H1 (cell line): Measurements from ENCODE around the gene TMEM138. TPM values are rescaled to one million over a fixed set of nuclear protein-coding genes. Genes with fewer than 3 reads are reported as not detected.
A peak's percentile ranks its signal among the peaks of the same experiment; 100 is the strongest.

ENCODE experiments used
- CTCF ChIA-PET: fragments of 300-600 bp; sonication (Branson Sonifier 250); formaldehyde crosslinking; loops from one replicate; lab custom pipeline; 2021; ENCODE audit not compliant: partially characterized antibody; lab: Charles Lee
- POLR2A ChIA-PET: fragments of 300-600 bp; sonication (Branson Sonifier 250); formaldehyde crosslinking; loops from one replicate; lab custom pipeline; 2021; ENCODE audit warnings: inconsistent platforms; ENCODE audit not compliant: partially characterized antibody; lab: Charles Lee
- DNase-seq, 2 experiments: peaks; one replicate each; pipeline versions ENCODE4 v3.0.0 to v3.0.0-alpha.2; 2010 to 2022; ENCODE audit warnings: low spot score in 2 of 2, low read depth in 1 of 2, mixed read lengths in 1 of 2
- FAIRE-seq: peaks from 2 replicates; lab custom pipeline; 2011; peaks lifted over from hg19 to GRCh38; lab: Jason Lieb, UNC
- H2AFZ ChIP-seq: 2 replicates; pipeline ENCODE4 v1.8.1; 2012; ENCODE audit warnings: low read length, inconsistent platforms
- H2AK5ac ChIP-seq: 2 replicates; pipeline ENCODE4 v1.6.1; 2013; ENCODE audit warnings: low read depth, low read length
- H2BK120ac ChIP-seq: replicated peaks from 2 replicates; pipeline ENCODE3; 2013; ENCODE audit warnings: low read depth, low read length, inconsistent platforms
- H2BK12ac ChIP-seq: 2 replicates; pipeline ENCODE4 v1.6.1; 2013; ENCODE audit warnings: low read depth, low read length
- H2BK15ac ChIP-seq: 2 replicates; pipeline ENCODE4 v1.6.1; 2013; ENCODE audit warnings: low read length
- H2BK20ac ChIP-seq: 2 replicates; pipeline ENCODE4 v1.6.1; 2013; ENCODE audit warnings: low read length
- H2BK5ac ChIP-seq: 2 replicates; pipeline ENCODE4 v1.6.1; 2013; ENCODE audit warnings: low read depth, low read length
- H3K14ac ChIP-seq: 2 replicates; pipeline ENCODE4 v1.6.1; 2013; ENCODE audit warnings: inconsistent platforms; ENCODE audit not compliant: insufficient read length
- H3K18ac ChIP-seq: 2 replicates; pipeline ENCODE4 v1.6.1; 2013; ENCODE audit warnings: low read length; ENCODE audit errors: extremely low read depth
- H3K23ac ChIP-seq: 2 replicates; pipeline ENCODE4 v1.6.1; 2013; ENCODE audit warnings: inconsistent platforms; ENCODE audit not compliant: insufficient read length
- H3K23me2 ChIP-seq: 2 replicates; pipeline ENCODE4 v1.6.1; 2013; ENCODE audit warnings: low read depth, low read length
- H3K27ac ChIP-seq: 2 replicates; pipeline ENCODE4 v1.6.1; 2011; ENCODE audit warnings: low read depth, low read length, inconsistent platforms
- H3K27me3 ChIP-seq, 4 experiments: replicated peaks in 1 of 4; 1 replicate in 1 of 4; 2 replicates in 3 of 4; pipeline versions ENCODE4 v1.6.1 to v1.8.1; 2011 to 2013; ENCODE audit warnings: low read length in 3 of 4, mild to moderate bottlenecking in 3 of 4, inconsistent platforms in 2 of 4, mixed read lengths in 2 of 4, moderate library complexity in 1 of 4; ENCODE audit not compliant: control insufficient read depth in 3 of 4, insufficient read depth in 3 of 4; ENCODE audit errors: extremely low read depth in 1 of 4
- H3K36me3 ChIP-seq, 4 experiments: 2 replicates each; pipeline versions ENCODE4 v1.6.1 to v1.8.1; 2011 to 2013; ENCODE audit warnings: mild to moderate bottlenecking in 4 of 4, low read length in 3 of 4, moderate library complexity in 2 of 4, control low read depth in 1 of 4, inconsistent platforms in 1 of 4; ENCODE audit not compliant: insufficient read depth in 4 of 4, control insufficient read depth in 2 of 4
- H3K4ac ChIP-seq: replicated peaks from 2 replicates; pipeline ENCODE3; 2013; ENCODE audit warnings: low read length, low read depth, mixed read lengths, inconsistent platforms; ENCODE audit not compliant: insufficient read length
- H3K4me1 ChIP-seq, 4 experiments: replicated peaks in 1 of 4; 1 replicate in 1 of 4; 2 replicates in 3 of 4; pipeline versions ENCODE4 v1.6.1 to v1.8.1; 2011 to 2013; ENCODE audit warnings: low read length in 3 of 4, inconsistent platforms in 2 of 4, mixed read lengths in 1 of 4; ENCODE audit not compliant: insufficient read depth in 4 of 4, control insufficient read depth in 3 of 4
- H3K4me2 ChIP-seq, 2 experiments: 2 replicates each; pipeline versions ENCODE4 v1.6.1 to v1.8.1; 2011 to 2013; ENCODE audit warnings: low read depth in 2 of 2, low read length in 2 of 2, control low read depth in 1 of 2, inconsistent platforms in 1 of 2, mild to moderate bottlenecking in 1 of 2; ENCODE audit not compliant: insufficient read depth in 1 of 2
- H3K4me3 ChIP-seq, 4 experiments: fragments of 200-600, 300-600 bp in 1 of 4; sonication (generic), shearing (Covaris generic), sonication (Bioruptor Twin) in 1 of 4; 2 replicates each; pipeline versions ENCODE4 v1.5.1 to v1.8.1; 2011 to 2016; ENCODE audit warnings: low read length in 4 of 4, low read depth in 3 of 4, control low read depth in 2 of 4, inconsistent platforms in 2 of 4, mild to moderate bottlenecking in 2 of 4, mixed read lengths in 1 of 4, moderate library complexity in 1 of 4; ENCODE audit not compliant: insufficient read depth in 2 of 4; ENCODE audit errors: extremely low read depth in 1 of 4
- H3K56ac ChIP-seq: replicated peaks from 2 replicates; pipeline ENCODE3; 2013; ENCODE audit warnings: low read depth, mild to moderate bottlenecking, mixed read lengths, low read length, inconsistent platforms; ENCODE audit not compliant: insufficient read length
- H3K79me1 ChIP-seq: 2 replicates; pipeline ENCODE4 v1.6.1; 2013; ENCODE audit warnings: low read depth, low read length, control low read depth
- H3K79me2 ChIP-seq, 2 experiments: 2 replicates each; pipeline versions ENCODE4 v1.6.1 to v1.8.1; 2012 to 2013; ENCODE audit warnings: low read length in 2 of 2, mild to moderate bottlenecking in 2 of 2, inconsistent platforms in 1 of 2; ENCODE audit not compliant: insufficient read depth in 2 of 2, control insufficient read depth in 1 of 2
- H3K9ac ChIP-seq, 4 experiments: replicated peaks in 1 of 4; 1 replicate in 1 of 4; 2 replicates in 3 of 4; pipeline versions ENCODE4 v1.6.1 to v1.8.1; 2011 to 2013; ENCODE audit warnings: low read depth in 3 of 4, low read length in 3 of 4, control low read depth in 2 of 4, mild to moderate bottlenecking in 2 of 4, moderate library complexity in 2 of 4, inconsistent platforms in 1 of 4; ENCODE audit errors: extremely low read depth in 1 of 4
- H3K9me3 ChIP-seq, 2 experiments: 2 replicates each; pipeline versions ENCODE4 v1.6.1 to v1.8.1; 2012 to 2013; ENCODE audit warnings: mild to moderate bottlenecking in 2 of 2, moderate library complexity in 2 of 2, control low read depth in 1 of 2, inconsistent platforms in 1 of 2, low read depth in 1 of 2, low read length in 1 of 2, mixed read lengths in 1 of 2; ENCODE audit not compliant: insufficient read depth in 2 of 2
- H4K20me1 ChIP-seq, 2 experiments: replicated peaks in 1 of 2; 2 replicates each; pipeline versions ENCODE3 to v1.8.1; 2011 to 2013; ENCODE audit warnings: inconsistent platforms in 2 of 2, low read length in 2 of 2, mild to moderate bottlenecking in 1 of 2; ENCODE audit not compliant: insufficient read depth in 2 of 2, control insufficient read depth in 1 of 2
- H4K5ac ChIP-seq: 2 replicates; pipeline ENCODE4 v1.6.1; 2013; ENCODE audit warnings: low read length, low read depth, mixed read lengths, inconsistent platforms; ENCODE audit not compliant: insufficient read length
- H4K8ac ChIP-seq: 2 replicates; pipeline ENCODE4 v1.8.0; 2013; ENCODE audit warnings: mild to moderate bottlenecking, moderate library complexity, low read length, inconsistent platforms; ENCODE audit not compliant: insufficient read depth; ENCODE audit errors: extremely low read depth
- H4K91ac ChIP-seq: replicated peaks from 2 replicates; pipeline ENCODE3; 2013; ENCODE audit warnings: low read length, mixed read lengths, inconsistent platforms; ENCODE audit not compliant: insufficient read length
- CTBP2 ChIP-seq: IDR thresholded peaks from 2 replicates; pipeline ENCODE4 v1.7.0; 2011; ENCODE audit warnings: borderline replicate concordance, mild to moderate bottlenecking, moderate library complexity, mixed read lengths, low read length; ENCODE audit not compliant: insufficient read depth, insufficient read length
- FOSL1 ChIP-seq: IDR thresholded peaks from 2 replicates; pipeline ENCODE4 v1.6.1; 2011; ENCODE audit warnings: mild to moderate bottlenecking, low read depth, low read length, moderate library complexity; ENCODE audit not compliant: insufficient read depth
- HDAC6 ChIP-seq: IDR thresholded peaks from one replicate; pipeline ENCODE4 v1.7.1; 2012; ENCODE audit warnings: low read depth, mild to moderate bottlenecking, inconsistent platforms, low read length, moderate library complexity
- MAX ChIP-seq: IDR thresholded peaks from 2 replicates; pipeline ENCODE4 v1.6.1; 2012; ENCODE audit warnings: inconsistent platforms
- POLR2A ChIP-seq, 2 experiments: IDR thresholded peaks; 1 replicate in 1 of 2; 2 replicates in 1 of 2; pipeline ENCODE4 v1.6.1; 2011; ENCODE audit warnings: low read depth in 2 of 2, low read length in 2 of 2, mild to moderate bottlenecking in 2 of 2; ENCODE audit errors: control extremely low read depth in 1 of 2
- POLR2AphosphoS5 ChIP-seq: IDR thresholded peaks from 2 replicates; pipeline ENCODE4 v1.6.1; 2011; ENCODE audit warnings: low read depth, low read length
- SIX5 ChIP-seq: IDR thresholded peaks from 2 replicates; pipeline ENCODE4 v1.6.1; 2011; ENCODE audit warnings: mild to moderate bottlenecking, low read depth, low read length
- SRF ChIP-seq: IDR thresholded peaks from 2 replicates; pipeline ENCODE4 v1.6.1; 2011; ENCODE audit warnings: mild to moderate bottlenecking, low read depth, low read length, moderate library complexity
- TEAD4 ChIP-seq: IDR thresholded peaks from 2 replicates; pipeline ENCODE4 v1.6.1; 2012; ENCODE audit warnings: low read depth, low read length, inconsistent platforms, mixed read lengths
- WGBS, 2 experiments: shearing (Covaris generic) in 1 of 2; methylation state at CpG; one replicate each; pipeline versions ENCODE4 v1.1.6 to v1.1.7; 2013 to 2015; ENCODE audit warnings: low lambda C conversion rate in 2 of 2, mixed read lengths in 2 of 2, inconsistent platforms in 1 of 2, low coverage in 1 of 2, missing lambda C conversion rate in 1 of 2; ENCODE audit not compliant: insufficient replicate concordance in 2 of 2, insufficient coverage in 1 of 2, insufficient read length in 1 of 2; ENCODE audit errors: extremely low coverage in 1 of 2, missing lambda C conversion rate in 1 of 2; 5-methylcytosine and 5-hydroxymethylcytosine counted together
- polyA plus RNA-seq, 7 experiments: library from polyadenylated mRNA; depleted of rRNA in 3 of 7; stranded (reverse) in 5 of 7; unstranded in 2 of 7; fragments of >200 nt in 5 of 7; fragments of 200-250 nt in 2 of 7; gene quantifications; 1 replicate in 5 of 7; 2 replicates in 1 of 7; 4 replicates in 1 of 7; pipeline versions ENCODE4 v1.2.1 to v1.2.3, GENCODE V29; 2011 to 2013; ENCODE audit warnings: missing spikeins in 2 of 7, mixed read lengths in 2 of 7
- total RNA-seq: library from RNA; stranded (reverse); fragmentation: NEBNext Ultra II Directional; extraction: Animal tissue kit (Norgen Biotek cat#: 25700); gene quantifications from 2 replicates; pipeline ENCODE4 v1.2.1, GENCODE V29; 2021

The TMEM138 gene
- total and polyA plus RNA-seq, 2 of the 8 experiments (the other 6 are each of a cell fraction or from before 2014, with no cell fraction given): 32.9 to 59.0 TPM

- Histone ChIP-seq H4K20me1 (no peaks in the 10 kb centered on the region), H2BK120ac (no peak overlapping the region), H3K4ac (no peak overlapping the region), H3K27me3 (no peaks in the 10 kb centered on the region), H3K14ac (no peak overlapping the region), H3K56ac (no peak overlapping the region), H3K9me3 (peaks cover 13 to 16% of the 10 kb centered on the region in 2 experiments), H3K79me1 (no peaks in the 10 kb centered on the region), H4K91ac (no peak overlapping the region), H2BK15ac (no peak overlapping the region), H2AFZ (no peak overlapping the region), H3K18ac (no peak overlapping the region), H2AK5ac (no peak overlapping the region), H3K79me2 (no peaks in the 10 kb centered on the region), H2BK5ac (no peak overlapping the region), H4K5ac (no peak overlapping the region), H3K27ac (no peak overlapping the region), H3K4me2 (no peak overlapping the region)
- ChIA-PET POLR2A (interaction anchor here (1.1 to 39.7 kb wide), 7 partner anchors 1 to 74 kb away, joined by 3 to 1106 read pairs (median 7); partner anchors contain the start of genes CYB561A3, DDB1, TKFC and TMEM138), CTCF (interaction anchor here (0.5 to 22.8 kb wide), 6 partner anchors 13 to 116 kb away, joined by 3 to 255 read pairs (median 6); partner anchors contain the start of genes DDB1 and TKFC)
- TF ChIP-seq TEAD4: no peak
- TF ChIP-seq SRF: no peak
- TF ChIP-seq CTBP2: no peak
- TF ChIP-seq MAX: no peak
- TF ChIP-seq HDAC6: no peak
- no peak for TF ChIP-seq FOSL1
- TF ChIP-seq POLR2AphosphoS5: peak; percentile 41; the same call in 1 of the 2 replicates
- TF ChIP-seq POLR2A (IDR thresholded peaks at IDR 0.05; ENCODE audit: control extremely low read depth in 1 of 2, low read depth in 2 of 2, low read length in 2 of 2): peak in 1 of 2 experiments; percentile 6; a peak in 1 of 3 replicates
- no peak for TF ChIP-seq SIX5
- TF ChIP-seq, all 59 proteins: peak for 2
- 91% methylated on average over 9 of the region's 9 CpGs; no CpG with 5 or more reads in 1 of the 2 experiments for WGBS, 2 experiments
- no peak for FAIRE-seq
- no peak overlapping the region for H2BK20ac ChIP-seq
- DNase-seq: no peak
- no peak overlapping the region for H4K8ac ChIP-seq
- no peak overlapping the region for H3K9ac ChIP-seq
- H2BK12ac ChIP-seq: peak overlapping the region; percentile 17; the same call in 1 of the 2 replicates
- H3K23me2 ChIP-seq: no peaks in the 10 kb centered on the region
- H3K4me3 ChIP-seq: no peak overlapping the region
- peaks cover 16 to 83% (median 41%) of the 10 kb centered on the region in 4 experiments; a peak in 7 of 8 replicates for H3K36me3 ChIP-seq
- no peaks in the 10 kb centered on the region for H3K4me1 ChIP-seq
- no peak overlapping the region for H3K23ac ChIP-seq
Measured at GRCh38 chr11:61369372-61370348, 7.5 kb downstream of the TMEM138 start.
